ENCODE measurements around the gene BCL10. TPM values are rescaled to one million over a fixed set of nuclear protein-coding genes. Genes with fewer than 3 reads are reported as not detected.

Gene BCL10
- total and polyA plus RNA-seq, 2 of the 13 experiments (the other 11 are each of a cell fraction or from before 2014, with no cell fraction given): 3.7 to 14.1 TPM

DNA sequence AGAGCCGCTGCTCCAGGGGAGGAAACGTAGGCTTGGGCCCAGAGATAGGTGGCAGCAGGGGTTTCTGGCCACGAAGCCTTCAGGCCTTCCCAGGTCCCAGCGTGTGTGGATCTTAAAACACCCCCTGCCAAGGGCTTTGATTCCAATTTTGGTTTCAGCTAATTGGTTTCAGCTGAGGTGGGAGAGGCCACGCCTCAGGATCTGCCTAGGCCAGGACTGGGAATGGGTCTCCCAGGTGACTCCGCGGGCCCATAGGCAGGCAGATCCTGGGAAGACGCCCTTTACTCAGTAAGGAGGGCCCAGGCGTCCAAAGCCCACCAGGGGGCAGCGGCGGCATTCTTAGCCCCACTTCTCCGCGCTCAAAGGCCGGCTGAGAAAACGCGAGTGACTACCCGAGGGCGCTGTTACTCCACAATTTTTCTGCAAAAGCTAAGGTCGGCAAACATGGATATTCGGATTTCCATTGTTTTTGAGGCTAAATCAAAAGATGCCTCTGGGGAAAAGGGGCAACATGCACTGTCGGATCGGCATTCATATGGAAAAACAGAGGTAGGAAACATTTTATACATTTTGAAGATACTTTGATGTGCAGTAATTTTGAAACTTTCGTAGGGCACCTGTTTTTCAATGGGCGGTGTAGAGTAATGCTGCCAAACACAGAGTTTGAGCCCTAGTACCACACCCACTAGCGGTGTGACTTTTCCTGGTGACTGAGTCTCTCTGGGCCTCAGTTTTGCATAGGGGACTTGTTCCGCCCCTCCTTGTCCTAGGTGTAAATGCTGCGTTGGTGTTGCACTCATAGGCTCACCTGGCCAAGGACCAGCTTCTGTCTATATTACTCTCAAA lies 31.8 kb upstream of the BCL10 start (continued):
- TF ChIP-seq, protein P1, sequence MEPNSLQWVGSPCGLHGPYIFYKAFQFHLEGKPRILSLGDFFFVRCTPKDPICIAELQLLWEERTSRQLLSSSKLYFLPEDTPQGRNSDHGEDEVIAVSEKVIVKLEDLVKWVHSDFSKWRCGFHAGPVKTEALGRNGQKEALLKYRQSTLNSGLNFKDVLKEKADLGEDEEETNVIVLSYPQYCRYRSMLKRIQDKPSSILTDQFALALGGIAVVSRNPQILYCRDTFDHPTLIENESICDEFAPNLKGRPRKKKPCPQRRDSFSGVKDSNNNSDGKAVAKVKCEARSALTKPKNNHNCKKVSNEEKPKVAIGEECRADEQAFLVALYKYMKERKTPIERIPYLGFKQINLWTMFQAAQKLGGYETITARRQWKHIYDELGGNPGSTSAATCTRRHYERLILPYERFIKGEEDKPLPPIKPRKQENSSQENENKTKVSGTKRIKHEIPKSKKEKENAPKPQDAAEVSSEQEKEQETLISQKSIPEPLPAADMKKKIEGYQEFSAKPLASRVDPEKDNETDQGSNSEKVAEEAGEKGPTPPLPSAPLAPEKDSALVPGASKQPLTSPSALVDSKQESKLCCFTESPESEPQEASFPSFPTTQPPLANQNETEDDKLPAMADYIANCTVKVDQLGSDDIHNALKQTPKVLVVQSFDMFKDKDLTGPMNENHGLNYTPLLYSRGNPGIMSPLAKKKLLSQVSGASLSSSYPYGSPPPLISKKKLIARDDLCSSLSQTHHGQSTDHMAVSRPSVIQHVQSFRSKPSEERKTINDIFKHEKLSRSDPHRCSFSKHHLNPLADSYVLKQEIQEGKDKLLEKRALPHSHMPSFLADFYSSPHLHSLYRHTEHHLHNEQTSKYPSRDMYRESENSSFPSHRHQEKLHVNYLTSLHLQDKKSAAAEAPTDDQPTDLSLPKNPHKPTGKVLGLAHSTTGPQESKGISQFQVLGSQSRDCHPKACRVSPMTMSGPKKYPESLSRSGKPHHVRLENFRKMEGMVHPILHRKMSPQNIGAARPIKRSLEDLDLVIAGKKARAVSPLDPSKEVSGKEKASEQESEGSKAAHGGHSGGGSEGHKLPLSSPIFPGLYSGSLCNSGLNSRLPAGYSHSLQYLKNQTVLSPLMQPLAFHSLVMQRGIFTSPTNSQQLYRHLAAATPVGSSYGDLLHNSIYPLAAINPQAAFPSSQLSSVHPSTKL (CRISPR knock-in tag; IDR thresholded peaks at IDR 0.05): peak; percentile 59
- TF ChIP-seq REL (CRISPR knock-in tag; conservative IDR thresholded peaks at IDR 0.05): 0 out of 2 replicates have a peak, but pooled peaks have one; percentile 43
- no peak for TF ChIP-seq HNF4G (IDR thresholded peaks at IDR 0.05; ENCODE audit: borderline replicate concordance, low read depth, low read length)
- no peak; the same call in 1 of the 2 replicates for TF ChIP-seq HNF4G (CRISPR knock-in tag; IDR thresholded peaks at IDR 0.05; ENCODE audit: borderline replicate concordance, low read depth)
- TF ChIP-seq PPARG (CRISPR knock-in tag; conservative IDR thresholded peaks at IDR 0.05): 0 out of 2 replicates have a peak, but pooled peaks have one; percentile 18
- no peak for TF ChIP-seq FLYWCH1 (CRISPR knock-in tag; IDR thresholded peaks at IDR 0.05)
- TF ChIP-seq, protein P2, sequence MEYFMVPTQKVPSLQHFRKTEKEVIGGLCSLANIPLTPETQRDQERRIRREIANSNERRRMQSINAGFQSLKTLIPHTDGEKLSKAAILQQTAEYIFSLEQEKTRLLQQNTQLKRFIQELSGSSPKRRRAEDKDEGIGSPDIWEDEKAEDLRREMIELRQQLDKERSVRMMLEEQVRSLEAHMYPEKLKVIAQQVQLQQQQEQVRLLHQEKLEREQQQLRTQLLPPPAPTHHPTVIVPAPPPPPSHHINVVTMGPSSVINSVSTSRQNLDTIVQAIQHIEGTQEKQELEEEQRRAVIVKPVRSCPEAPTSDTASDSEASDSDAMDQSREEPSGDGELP (IDR thresholded peaks at IDR 0.05; ENCODE audit: borderline replicate concordance, low read depth): peak; percentile 23; the same call in 1 of the 2 replicates
- no peak for TF ChIP-seq TOE1 (CRISPR knock-in tag; IDR thresholded peaks at IDR 0.05)
- TF ChIP-seq CEBPG (CRISPR knock-in tag; IDR thresholded peaks at IDR 0.05): 0 out of 2 replicates have a peak, but pooled peaks have one; percentile 6
- TF ChIP-seq RXRB (CRISPR knock-in tag; IDR thresholded peaks at IDR 0.05; ENCODE audit: borderline replicate concordance): peak; percentile 33; the same call in 1 of the 2 replicates
- TF ChIP-seq MIXL1 (CRISPR knock-in tag; IDR thresholded peaks at IDR 0.05): 0 out of 2 replicates have a peak, but pooled peaks have one; percentile 29
- TF ChIP-seq, protein P3, sequence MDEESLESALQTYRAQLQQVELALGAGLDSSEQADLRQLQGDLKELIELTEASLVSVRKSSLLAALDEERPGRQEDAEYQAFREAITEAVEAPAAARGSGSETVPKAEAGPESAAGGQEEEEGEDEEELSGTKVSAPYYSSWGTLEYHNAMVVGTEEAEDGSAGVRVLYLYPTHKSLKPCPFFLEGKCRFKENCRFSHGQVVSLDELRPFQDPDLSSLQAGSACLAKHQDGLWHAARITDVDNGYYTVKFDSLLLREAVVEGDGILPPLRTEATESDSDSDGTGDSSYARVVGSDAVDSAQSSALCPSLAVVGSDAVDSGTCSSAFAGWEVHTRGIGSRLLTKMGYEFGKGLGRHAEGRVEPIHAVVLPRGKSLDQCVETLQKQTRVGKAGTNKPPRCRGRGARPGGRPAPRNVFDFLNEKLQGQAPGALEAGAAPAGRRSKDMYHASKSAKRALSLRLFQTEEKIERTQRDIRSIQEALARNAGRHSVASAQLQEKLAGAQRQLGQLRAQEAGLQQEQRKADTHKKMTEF (CRISPR knock-in tag; IDR thresholded peaks at IDR 0.05): peak; percentile 62
- TF ChIP-seq KDM2A (CRISPR knock-in tag; IDR thresholded peaks at IDR 0.05; ENCODE audit: borderline replicate concordance, low read depth): peak; percentile 69; the same call in 1 of the 2 replicates
- peak; percentile 50; the same call in 1 of the 2 replicates for TF ChIP-seq ZNF768 (CRISPR knock-in tag; IDR thresholded peaks at IDR 0.05)
- 0 out of 2 replicates have a peak, but pooled peaks have one; percentile 27 for TF ChIP-seq GABPB1 (CRISPR knock-in tag; IDR thresholded peaks at IDR 0.05)
